Stimulated activated naive CD4-positive, alpha-beta T cell (primary cell): Measurements from ENCODE around the gene ARTN.

Experiments
- DNase-seq, 6 experiments: peaks; one replicate each; lab custom pipeline; 2025; lab: John Stamatoyannopoulos, UW

ARTN gene, protein sequence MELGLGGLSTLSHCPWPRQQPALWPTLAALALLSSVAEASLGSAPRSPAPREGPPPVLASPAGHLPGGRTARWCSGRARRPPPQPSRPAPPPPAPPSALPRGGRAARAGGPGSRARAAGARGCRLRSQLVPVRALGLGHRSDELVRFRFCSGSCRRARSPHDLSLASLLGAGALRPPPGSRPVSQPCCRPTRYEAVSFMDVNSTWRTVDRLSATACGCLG

DNA sequence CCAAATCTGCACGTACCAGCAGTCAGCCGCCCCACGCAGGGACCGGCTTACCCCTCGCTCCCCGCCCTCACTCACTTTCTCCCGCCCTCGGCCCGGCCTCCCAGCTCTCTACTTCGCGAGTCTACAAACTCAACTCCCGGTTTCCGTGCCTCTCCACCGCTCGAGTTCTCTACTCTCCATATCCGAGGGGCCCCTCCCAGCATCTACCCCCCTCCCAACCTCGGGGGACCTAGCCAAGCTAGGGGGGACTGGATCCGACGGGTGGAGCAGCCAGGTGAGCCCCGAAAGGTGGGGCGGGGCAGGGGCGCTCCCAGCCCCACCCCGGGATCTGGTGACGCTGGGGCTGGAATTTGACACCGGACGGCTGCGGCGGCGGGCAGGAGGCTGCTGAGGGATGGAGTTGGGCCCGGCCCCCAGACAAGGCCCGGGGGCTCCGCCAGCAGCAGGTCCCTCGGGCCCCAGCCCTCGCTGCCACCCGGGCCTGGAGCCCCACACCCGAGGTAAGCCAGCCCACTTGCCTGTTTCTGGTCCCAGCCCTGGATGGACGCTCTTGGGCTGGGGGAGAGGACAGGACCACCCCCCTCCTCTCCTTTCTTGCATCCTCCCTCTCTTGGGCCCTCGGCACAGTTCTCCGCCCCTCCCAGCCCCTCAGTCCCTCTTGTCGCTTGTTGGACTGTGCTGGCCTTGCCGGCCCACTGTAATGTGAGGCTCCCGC, at the start of gene ARTN:
TSS of gene ARTN (plus strand) at position 416 of the 715 bp plus-strand sequence. CDS start 1,856 bp downstream, outside the sequence.
- DNase-seq, result no peak

DNA sequence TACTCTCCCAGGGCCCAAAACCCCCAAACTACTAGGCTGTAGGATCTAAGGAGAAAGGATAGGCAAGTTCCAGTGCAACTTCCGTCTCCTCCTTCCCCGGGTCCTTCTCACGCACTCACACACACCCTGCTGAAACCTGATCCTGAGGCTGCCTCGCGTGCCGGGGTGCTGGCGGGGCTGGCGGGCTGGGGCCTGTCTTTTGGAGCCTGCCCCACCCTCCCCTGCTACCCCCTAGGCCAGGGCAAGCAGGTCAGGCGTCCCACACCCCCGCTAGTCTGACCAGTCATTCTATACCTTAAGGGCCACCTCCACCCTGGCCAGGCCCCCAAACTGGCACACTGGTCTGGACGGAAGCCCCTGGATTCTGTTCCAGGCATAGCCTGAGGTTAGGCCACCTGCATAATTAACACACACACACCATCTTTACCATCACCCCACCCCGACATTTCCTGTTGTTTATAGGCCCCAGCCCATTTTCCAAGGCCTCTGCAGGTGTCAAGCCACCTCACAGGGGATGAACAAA, 48.3 kb upstream of the ARTN start:
- DNase-seq, result no peak

DNA sequence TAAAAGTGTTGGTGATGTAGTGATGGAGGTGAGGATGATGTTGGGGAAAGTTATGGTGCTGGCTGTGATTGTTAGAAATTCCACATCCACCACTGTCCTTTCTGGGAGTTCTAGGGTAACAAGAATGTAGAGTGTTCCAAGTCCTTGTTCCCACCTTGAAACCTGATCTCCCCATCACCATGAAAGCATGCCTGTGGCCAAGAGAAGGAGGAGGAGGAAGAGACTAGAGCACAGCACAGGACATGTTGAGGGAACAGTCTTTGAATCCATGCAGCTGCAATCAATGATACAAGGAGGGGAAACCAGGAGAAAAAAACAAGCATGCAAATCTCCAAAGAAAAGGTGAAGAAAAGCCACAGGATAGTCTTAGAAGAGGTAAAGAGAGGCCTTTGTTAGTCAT, 45.9 kb upstream of the ARTN start:
- no peak for DNase-seq

DNA sequence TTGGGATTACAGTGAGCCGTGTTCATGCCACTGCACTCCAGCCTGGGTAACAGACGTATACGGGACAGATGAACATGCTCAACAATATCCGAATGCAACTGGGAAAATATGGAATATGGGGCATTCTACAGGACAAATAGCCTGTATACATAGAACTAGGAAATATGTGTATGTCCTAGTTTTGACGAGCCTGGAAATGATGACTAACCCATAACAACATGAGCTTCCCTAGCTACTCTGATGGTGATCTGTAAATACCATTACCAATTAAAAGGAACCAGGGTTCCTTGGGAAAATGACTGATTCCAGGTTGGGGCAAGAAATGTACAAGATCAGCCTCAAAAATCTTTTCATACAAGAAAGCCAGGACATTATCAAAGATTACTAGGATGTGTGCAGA, 42.8 kb upstream of the ARTN start:
- no peak for DNase-seq

DNA sequence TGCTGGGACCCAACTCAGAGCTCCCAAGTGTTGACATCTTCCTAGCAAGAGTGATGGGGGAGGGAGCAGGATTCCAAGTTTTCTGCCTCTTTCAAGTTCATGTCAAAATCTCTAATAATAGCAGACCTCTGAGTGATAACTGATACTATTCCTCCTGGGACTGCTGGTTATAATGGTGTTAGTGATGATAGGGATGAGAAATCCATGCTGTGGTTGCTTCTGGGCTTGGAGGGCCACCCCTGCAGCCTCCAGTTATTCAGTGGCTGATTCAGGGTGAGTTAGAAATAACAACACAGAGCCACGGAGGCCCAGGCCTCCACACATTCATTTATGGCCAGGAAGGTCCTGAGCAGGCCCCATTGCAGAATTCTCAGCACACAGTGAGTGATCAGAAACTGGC, 40.6 kb upstream of the ARTN start:
- no peak for DNase-seq

DNA sequence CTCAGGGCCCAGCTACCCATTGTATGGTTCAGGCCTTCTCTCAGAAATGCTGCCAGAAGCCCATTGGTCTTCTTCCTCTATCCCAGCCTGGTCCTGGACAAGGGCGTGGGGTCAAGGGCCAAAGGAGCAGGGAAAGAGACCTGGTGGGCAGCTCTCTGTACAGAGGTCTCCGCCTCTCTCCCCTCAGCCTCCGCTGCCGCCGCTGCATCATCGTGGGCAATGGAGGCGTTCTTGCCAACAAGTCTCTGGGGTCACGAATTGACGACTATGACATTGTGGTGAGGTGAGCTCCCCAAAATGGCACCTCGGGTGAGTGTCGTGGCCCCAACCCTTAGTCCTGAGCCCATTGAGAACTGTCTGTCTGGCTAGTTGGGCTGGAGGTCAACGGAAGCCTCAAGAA, 34.6 kb upstream of the ARTN start:
- DNase-seq, result no peak

DNA sequence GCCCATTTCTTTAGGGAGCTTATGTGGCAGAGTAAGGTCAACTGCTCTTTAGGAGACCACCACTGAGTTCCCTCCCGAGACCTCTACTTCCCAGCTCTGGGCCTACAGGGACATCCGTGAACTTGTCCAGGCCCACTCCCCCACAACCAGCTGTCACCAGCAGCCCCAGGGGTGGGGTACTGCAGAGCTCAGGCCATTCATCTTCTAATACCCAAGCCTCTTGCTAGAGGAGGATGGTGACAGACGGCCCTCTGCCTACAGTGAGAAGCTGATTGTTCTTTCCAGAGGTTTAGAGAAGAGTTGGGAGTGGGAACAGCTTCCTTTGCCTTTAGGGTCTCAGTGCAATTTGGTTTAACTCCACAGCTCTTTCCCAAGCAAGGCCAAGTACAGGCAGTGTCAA, 33.2 kb upstream of the ARTN start:
- DNase-seq, result no peak

DNA sequence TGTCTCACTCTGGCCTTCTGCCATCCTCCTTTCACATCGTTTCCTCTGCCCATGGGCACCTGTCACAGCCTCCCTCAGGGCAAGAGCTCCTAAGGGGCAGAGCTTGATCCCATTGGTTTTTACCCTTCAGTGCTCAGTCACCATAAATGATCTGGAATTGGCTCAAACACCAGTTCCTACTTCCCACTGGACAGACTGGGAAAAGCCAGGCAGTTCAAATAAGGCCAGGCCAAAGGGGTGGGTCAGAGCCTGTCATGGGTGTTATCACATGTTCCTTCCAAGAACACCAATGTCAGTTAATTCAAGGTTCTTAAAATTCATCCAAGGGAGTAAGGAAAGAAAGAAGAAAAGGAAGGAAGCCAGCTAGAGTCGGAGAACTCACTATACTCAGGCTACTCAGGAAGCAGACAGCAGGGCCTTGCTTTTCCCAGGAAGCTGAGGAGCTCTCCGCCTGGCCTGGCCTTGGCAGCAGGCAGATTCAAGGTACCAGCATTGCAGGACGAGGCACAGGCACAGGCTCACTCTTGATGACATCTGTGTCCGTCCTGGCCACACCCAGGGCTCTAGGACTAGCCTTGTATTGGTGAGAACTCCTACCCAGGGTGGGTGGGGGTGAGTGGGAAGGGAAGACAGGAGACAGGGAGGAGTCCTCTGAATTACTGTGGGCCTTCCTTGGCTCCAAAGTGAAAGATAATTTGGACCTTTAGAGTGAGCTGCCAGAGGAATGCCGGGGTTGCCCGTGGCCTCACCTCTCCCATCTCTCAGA, 32.2 kb upstream of the ARTN start:
- DNase-seq, result no peak

DNA sequence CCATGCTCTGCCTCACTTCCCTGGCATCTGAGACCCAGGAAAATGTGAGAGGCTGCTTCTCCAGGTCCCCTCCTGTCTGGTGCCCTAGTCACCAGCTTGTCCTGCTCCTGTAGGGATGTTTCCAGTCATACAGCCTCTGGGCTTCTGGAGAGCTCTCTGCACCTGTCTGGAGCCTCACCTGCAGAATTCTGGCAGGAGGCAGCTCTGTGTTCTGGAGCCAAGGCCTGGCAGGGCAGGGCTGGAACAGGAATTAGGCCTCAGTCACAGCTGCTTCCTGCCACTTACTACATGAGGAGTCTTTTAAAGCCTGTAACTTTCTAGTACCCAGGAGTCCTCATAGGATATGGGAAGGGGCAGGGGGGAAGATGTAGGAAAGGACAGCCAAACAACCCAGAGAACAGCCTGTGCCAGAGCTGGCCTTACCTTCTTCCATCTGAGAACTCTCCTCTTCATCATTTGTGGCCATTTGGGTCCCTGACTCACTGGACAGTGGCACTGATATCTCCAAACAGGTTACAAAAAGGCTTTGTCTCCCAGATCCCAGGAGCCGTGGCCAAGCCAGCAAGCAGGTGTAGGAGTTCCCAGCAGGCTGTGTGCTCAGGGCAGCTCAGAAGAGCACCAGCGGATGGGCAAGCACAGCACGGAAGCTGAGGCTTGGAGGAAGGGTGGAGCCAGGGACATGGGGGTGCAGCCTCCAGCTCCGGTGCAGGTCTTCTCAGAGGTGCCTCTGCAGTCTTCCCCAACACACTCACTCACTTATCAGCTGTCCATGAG, 31.4 kb upstream of the ARTN start:
- DNase-seq, result no peak

DNA sequence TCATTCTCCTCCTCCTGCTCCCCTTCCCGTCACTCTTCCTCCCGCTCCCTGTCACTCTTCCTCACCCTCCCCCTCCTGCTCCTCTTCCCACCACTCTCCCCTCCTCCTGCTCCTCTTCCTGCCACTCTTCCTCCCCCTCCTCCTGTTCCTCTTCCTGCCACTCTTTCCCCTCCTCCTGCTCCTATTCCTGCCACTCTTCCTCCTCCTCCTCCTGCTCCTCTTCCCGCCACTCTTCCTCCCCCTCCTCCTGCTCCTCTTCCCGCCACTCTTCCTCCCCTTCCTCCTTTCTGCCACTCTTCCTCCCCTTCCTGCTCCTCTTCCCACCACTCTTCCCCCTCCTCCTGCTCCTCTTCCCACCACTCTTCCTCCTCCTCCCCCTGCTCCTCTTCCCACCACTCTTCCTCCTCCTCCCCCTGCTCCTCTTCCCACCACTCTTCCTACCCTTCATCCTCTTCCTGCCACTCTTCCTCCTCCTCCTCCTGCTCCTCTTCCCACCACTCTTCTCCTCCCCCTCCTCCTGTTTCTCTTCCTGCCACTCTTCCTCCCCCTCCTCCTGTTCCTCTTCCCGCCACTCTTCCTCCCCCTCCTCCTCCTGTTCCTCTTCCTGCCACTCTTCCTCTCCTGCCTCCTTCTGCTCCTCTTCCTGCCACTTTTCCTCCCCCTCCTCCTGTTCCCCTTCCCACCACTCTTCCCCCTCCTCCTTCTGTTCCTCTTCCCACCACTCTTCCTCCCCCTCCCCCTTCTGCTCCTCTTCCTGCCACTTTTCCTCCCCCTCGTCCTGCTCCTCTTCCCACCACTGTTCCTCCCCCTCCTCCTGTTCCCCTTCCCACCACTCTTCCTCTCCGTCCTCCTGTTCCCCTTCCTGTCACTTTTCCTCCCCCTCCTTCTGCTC, 28.7 kb upstream of the ARTN start:
- DNase-seq, result no peak

DNA sequence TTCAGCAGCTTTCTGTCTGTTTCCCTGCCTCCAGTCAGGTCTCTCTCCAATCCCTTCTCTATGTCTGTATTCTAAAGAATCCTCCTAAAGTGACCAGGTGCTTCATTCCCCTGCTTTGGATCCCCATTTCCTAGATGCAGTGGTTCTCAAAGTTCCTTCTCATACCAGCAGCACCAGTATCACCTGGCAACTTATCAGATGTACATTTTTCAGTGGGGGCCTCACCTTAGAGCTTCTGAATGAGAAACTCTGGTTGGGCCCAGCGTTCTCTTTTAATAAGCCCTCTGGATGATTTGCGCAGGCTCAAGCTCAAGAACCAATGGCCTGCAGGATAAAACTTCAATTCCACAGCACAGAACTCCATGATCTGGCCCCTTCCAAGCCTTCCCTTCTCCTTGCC, 25.4 kb upstream of the ARTN start:
- DNase-seq, result no peak

DNA sequence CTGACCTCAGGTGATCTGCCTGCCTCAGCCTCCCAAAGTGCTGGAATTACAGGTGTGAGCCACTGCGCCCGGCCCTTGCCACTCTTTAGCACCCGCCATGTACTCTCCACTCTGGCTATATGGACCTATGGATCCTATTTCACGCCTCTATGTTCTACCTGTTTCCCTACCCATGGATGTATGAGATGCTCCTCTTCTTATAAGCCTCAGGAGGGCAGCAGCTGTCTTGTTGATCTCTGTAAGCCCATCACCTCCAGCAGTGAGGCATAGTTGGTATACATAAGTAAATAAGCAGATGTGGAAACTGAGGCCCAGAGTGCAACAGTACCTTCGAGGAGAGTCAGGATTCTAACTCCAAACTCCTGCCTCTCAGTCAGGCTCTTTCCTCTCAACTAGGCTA, 24.7 kb upstream of the ARTN start:
- no peak for DNase-seq

DNA sequence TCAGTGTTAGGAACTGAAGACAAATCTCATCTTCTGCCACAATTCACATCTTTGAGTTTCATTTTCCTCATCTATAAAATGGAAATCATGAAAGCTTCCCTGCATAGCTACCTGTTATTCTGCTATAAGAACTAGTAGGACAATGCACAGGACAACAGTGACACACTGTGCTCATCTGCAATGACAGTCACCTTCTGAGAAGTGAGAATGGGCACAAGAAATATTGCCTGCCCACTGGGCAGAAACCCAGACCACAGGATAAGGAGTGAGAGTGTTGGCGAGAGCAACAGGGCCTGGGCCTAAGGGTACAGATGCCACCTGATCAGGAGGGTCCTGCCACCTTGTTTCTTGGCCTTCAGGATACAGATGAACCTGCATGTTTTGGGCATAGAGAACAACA, 23.3 kb upstream of the ARTN start:
- no peak for DNase-seq

DNA sequence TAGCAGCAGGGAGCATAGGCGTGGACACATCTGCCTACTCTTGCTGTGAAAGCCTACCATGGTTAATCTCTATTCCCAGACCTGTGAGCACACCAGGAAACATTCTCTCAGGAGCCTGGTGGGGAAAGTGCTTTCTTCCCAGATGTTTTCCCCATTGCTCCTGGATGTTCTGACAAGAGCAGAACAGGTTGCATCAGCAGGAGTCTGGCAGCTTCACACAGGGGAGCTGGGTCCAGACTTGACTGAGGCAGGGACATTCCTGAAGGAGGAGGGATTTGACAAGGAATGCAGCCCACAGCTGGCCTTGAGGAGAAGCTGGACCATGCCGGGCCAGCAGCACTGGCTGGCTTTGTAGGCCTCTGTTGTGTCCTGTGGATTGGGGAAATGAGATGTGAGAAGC, 21.0 kb upstream of the ARTN start:
- DNase-seq, result no peak

DNA sequence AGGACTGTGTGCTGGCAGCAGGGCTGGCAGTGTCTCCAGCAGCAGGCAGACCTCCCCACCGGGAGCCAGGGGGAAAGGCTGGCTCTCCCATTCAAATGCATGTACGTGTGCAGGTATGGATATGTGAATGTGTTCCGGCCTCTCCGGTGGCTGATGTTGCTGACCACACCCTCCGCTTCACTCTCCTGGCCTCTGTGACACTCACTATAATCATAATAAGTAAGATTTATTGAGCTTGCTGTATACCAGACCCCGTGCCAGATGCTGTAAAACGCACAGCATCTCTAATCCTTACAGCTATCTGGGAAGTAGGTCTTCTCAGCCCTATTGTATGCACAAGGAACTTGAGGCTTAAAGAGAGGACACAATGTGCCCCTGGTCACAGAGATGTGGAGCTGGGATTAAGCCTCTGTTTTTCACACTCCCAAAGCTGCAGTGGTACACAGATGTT, 20.5 kb upstream of the ARTN start:
- DNase-seq, result no peak

DNA sequence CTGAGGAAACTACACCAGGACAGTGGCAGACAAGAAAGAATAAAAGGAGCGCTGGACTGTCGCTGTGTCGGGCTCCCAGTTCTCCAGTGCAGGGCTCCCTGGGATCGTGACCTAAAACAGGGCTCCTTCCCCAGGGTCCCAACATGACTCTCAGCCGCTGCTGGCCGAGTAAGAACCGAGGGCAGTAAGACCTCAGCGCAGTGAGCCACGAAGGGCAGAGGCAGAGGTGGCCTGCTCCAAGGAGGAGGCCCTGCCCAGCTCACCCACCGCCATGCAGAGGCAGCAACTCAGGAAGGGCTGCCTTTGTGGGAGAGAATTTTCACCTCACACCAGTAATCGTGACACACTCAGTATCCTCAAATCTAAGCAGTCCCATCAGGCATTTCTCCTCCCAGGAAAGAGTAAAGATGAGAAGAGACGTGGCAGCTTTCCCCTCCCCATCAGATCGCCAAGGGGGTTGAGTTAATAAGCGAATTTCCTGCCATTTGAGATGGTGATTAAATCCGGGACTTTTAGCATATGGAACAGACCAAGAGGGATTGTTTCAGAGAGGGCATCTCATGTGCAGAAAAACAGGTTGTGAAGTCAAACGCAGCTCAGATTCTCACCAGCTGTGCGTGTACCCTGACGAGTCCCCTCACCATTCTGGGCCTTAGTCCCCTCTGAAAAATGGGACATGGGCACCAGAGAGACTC, 19.8 kb upstream of the ARTN start:
- no peak for DNase-seq

DNA sequence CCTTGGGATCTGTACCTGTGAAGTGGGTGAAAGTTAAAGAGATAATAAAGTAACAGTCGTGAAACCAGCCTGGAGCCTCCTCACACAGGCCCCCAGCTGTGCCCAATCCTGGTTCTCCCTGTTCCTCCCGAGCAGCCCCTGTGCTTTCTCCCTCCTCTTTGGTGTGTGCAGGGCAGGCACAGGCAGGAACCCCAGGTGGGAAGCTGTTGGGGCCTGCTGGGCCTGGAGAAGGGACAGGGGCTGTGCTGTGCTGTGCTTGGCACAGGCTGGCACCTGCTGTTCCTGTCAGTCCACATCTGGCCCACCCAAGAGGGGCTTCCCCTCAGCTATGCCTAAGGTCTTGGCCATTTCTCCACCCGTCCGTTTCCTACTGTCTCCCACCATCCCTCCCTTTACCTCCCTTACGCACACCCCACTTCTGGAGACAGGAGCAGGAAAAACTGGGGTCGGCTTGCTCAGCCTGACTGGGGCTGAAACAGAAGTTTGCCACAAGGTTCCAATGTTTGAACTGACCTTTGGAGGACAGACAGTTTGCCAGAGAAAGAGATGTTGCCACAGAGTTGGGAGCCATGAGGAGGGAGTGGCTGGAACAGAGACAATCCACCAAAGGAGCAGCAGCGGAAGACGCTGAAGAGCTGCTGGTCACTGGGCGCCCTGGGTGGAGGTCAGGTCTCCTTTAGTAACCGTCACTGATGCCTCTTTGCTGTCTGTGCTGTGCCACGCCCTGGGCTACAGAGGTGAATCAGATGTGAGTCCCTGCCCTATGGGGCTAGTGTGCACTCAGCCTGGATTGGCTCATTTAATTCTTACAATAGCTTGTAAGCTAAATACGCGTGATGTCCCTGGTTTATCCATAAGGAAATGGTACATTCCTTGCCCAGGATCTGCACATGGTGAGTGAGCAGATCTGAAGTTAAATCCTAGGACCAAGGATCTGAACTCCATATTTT, 18.8 kb upstream of the ARTN start:
- DNase-seq, result no peak

DNA sequence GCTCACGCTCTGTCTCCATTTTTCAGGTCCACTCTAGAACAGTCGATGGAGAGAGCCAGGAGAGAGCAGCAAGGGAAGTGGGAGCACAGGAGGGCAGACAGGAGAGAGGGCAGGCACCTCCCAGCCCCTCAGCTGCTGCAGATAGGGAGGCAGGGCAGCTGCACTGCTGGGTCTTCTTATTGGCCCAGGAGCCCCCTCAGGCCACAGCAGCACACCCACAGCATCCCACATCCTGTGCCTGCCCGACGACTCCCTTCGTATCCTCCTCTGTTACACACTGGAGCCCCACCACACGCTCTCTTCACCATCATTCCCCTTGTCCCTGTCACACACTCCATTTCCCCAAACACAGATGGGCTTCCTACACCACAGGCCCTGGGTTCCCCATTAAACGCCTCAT, 13.7 kb upstream of the ARTN start:
- DNase-seq, result no peak

DNA sequence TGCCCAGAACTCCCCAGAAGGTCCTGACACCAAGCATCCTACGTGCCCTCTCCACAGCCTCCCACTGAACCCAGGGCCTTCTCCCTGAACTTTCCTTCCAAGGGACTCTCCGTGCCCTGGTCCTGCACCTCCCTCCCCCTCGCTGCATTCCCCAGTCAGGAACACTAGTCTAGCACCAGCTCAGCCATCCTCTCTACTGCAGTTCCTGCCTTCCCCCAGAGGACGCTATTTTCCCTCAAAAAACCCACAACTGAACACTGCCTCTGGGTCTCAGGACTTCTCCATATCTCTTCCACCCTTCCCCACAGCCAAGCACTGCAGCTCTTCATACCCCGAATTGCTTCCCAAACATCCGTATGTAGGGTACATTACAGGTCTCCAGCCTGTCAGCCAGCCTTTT, 12.6 kb upstream of the ARTN start:
- DNase-seq, result no peak
